ENCODE data around the gene PYGO2.

The PYGO2 gene

DNA sequence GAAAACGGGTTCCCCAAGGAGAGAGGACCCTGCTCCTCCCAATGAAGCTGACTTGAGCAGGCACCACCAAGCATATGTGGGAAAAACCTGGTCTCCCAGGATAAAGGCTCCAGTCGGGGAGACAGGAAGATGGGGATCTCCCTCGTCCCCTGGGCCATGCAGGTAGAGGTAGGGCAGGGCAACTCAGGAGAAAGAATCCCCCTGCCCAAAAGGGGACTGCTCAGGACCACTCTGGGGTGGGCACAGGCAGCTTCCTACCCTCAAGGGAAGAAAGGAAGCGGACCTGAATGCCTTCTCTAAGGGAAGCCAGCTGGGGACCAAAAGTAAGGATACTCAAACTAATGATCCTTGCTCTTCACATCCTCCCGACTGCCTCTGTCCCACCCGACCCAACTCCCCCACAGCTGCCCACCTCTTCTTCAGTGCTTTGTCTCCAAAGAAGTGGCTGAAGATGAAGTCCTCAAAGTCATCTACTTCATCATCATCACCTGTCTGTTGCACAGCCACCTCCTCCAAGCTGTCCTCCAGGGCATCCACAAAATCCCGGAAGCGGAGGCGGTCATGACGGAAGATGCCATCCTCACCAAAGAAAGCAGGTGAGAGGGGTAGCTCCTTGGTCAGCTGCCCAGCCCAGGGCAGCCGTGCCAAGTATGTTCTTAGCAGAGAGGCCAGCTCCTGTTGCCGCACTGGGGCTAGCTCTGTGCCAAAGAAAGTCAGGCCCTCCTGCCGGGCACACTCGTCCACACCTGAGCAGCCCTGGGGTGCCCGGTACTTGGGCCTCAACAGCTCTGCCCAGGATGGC is 16.2 kb downstream of the PYGO2 start:
- H3K4me3 ChIP-seq (ENCODE audit: low read depth, low read length): no peak overlapping the region
- no peak for DNase-seq (ENCODE audit: low read depth)
- TF ChIP-seq POLR2A (IDR thresholded peaks at IDR 0.05; ENCODE audit: extremely low read depth, insufficient read length) (no peak), MYC (IDR thresholded peaks at IDR 0.05; ENCODE audit: low read depth, low read length) (no peak)
- TF ChIP-seq, protein P1, sequence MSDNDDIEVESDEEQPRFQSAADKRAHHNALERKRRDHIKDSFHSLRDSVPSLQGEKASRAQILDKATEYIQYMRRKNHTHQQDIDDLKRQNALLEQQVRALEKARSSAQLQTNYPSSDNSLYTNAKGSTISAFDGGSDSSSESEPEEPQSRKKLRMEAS (IDR thresholded peaks at IDR 0.05; ENCODE audit: low read depth, low read length): no peak
- TF ChIP-seq, protein P2, sequence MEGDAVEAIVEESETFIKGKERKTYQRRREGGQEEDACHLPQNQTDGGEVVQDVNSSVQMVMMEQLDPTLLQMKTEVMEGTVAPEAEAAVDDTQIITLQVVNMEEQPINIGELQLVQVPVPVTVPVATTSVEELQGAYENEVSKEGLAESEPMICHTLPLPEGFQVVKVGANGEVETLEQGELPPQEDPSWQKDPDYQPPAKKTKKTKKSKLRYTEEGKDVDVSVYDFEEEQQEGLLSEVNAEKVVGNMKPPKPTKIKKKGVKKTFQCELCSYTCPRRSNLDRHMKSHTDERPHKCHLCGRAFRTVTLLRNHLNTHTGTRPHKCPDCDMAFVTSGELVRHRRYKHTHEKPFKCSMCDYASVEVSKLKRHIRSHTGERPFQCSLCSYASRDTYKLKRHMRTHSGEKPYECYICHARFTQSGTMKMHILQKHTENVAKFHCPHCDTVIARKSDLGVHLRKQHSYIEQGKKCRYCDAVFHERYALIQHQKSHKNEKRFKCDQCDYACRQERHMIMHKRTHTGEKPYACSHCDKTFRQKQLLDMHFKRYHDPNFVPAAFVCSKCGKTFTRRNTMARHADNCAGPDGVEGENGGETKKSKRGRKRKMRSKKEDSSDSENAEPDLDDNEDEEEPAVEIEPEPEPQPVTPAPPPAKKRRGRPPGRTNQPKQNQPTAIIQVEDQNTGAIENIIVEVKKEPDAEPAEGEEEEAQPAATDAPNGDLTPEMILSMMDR (IDR thresholded peaks at IDR 0.05; ENCODE audit: low read depth, low read length): no peak

- no peak overlapping the region for H3K4me3 ChIP-seq (ENCODE audit: low read depth, low read length)
- no peak for DNase-seq (ENCODE audit: low read depth)
- TF ChIP-seq, protein P2 (IDR thresholded peaks at IDR 0.05; ENCODE audit: low read depth, low read length): no peak
- no peak for TF ChIP-seq POLR2A (IDR thresholded peaks at IDR 0.05; ENCODE audit: extremely low read depth, insufficient read length)
Observed at GRCh38 chr1:154944401-154945159, 17.0 kb downstream of the PYGO2 start.

DNA sequence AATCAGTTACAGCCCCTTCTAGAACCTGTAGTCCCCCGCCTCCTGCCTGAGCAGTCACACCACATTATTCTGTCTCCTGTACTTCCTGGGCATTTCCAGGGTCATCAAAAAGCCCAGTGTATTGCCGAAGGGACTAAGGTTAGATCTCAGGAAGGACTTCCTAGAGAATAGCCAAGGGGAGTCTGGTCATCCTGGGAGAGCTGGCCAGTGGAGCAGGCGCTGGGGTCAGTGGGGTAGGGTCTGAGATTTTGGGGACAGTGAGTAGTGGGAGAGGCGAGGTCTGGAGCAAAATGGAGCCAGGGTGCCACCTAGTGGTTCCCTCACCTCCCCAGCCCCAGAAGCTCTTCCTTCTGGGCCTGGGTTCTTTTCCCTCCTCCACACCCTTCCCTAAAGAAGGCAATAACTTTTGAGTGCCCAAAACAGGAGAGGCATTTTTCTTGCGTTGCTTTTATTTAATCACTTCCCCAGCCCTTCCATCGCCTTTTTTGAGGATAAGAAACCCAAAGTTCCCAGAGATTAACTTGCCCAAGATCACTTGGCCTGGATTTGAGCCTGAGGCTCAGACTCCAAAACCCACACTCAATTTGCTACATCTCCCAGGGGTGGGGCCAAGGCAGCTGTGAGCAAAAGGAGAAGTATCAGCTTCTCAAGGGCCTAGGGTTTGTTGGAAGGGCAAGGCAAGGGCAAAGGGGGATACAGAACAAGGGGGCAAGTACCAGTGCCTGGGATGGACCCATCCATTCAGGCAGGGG is 17.8 kb downstream of the PYGO2 start:
- TF ChIP-seq, protein P1 (IDR thresholded peaks at IDR 0.05; ENCODE audit: low read depth, low read length): no peak
- TF ChIP-seq, protein P2 (IDR thresholded peaks at IDR 0.05; ENCODE audit: low read depth, low read length): peak; percentile 85
- H3K4me3 ChIP-seq (ENCODE audit: low read depth, low read length): no peak overlapping the region
- peak; percentile 84 for DNase-seq (ENCODE audit: low read depth)

DNA sequence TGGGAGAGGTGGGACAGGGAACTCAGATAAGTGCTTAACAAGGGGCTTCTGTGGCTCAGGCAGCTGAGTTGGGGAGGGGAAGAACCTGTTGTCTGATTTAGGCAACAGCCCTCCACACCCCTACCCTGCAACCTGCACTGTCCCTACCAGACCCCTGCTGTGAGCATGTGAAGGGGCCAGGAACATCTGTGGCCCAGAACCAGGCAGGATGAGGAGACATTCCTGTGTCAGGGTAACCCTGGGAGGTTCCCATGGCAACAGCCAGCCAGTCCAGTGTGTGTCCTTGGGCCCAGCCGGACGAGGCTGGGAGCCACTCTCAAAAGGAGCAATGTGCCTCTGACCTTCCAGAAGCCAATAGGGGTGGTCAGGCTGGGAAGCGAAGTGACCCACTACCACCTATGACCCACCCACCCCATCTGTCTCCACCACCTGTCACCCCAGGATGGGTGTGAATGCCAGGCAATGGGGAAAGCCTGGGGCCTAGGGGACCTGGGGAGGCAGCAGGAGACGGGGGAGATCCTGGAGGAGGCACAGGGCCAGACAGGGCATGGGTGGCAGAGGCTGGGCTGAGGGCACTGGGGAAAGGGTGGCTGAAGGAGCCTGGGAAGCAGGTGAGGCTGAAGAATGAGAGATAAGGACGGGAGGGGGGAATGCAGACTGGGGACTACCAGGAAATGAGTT is 20.1 kb downstream of the PYGO2 start:
- TF ChIP-seq POLR2A (IDR thresholded peaks at IDR 0.05; ENCODE audit: extremely low read depth, insufficient read length) (no peak), MYC (IDR thresholded peaks at IDR 0.05; ENCODE audit: low read depth, low read length) (no peak)
- TF ChIP-seq, protein P2 (IDR thresholded peaks at IDR 0.05; ENCODE audit: low read depth, low read length): no peak
- TF ChIP-seq, protein P1 (IDR thresholded peaks at IDR 0.05; ENCODE audit: low read depth, low read length): no peak
- H3K4me3 ChIP-seq (ENCODE audit: low read depth, low read length): no peak overlapping the region

GRCh38 chr1:154940651-154941194 is 20.9 kb downstream of the PYGO2 start:
- no peak for TF ChIP-seq MYC (IDR thresholded peaks at IDR 0.05; ENCODE audit: low read depth, low read length)
- TF ChIP-seq, protein P1 (IDR thresholded peaks at IDR 0.05; ENCODE audit: low read depth, low read length): no peak
- TF ChIP-seq, protein P2 (IDR thresholded peaks at IDR 0.05; ENCODE audit: low read depth, low read length): no peak
- TF ChIP-seq POLR2A (IDR thresholded peaks at IDR 0.05; ENCODE audit: extremely low read depth, insufficient read length): no peak
- no peak overlapping the region for H3K4me3 ChIP-seq (ENCODE audit: low read depth, low read length)
- DNase-seq (ENCODE audit: low read depth): peak; percentile 35

More for the DNA sequence above, 20.1 kb downstream of the PYGO2 start:
- no peak for DNase-seq (ENCODE audit: low read depth)
